OCI-LY7 (cell line): ENCODE results near the gene SLIT3.

Experiments used
- CTCF ChIP-seq: fragments of 200-600 bp; sonication (generic); conservative IDR thresholded peaks from 2 replicates; pipeline ENCODE4 v1.5.1; 2014; ENCODE audit warnings: mild to moderate bottlenecking, antibody characterized with exemption, low read length, moderate library complexity, mixed read lengths
- EZH2phosphoT487 ChIP-seq: fragments of 200-600 bp; sonication (generic); IDR thresholded peaks from 2 replicates; pipeline ENCODE4 v1.6.1; 2018; ENCODE audit warnings: low read depth, borderline replicate concordance, mild to moderate bottlenecking, mixed run types, antibody characterized with exemption, low read length, moderate library complexity, mixed read lengths

- TF ChIP-seq CTCF = no peak
- no peak for TF ChIP-seq EZH2phosphoT487
Observed at GRCh38 chr5:169273451-169273850, 27.5 kb downstream of the SLIT3 start.
